Fibroblast of lung (primary cell): ENCODE data around the gene DCLK2.

ENCODE experiments used
- CTCF ChIP-seq, 2 donors: IDR thresholded peaks in 1 of 2; conservative IDR thresholded peaks in 1 of 2; 1 replicate in 1 of 2; 2 replicates in 1 of 2; pipeline ENCODE4 v1.5.1; 2011 to 2012; ENCODE audit warnings: low read length in 2 of 2, control low read depth in 1 of 2, inconsistent platforms in 1 of 2, low read depth in 1 of 2, mild to moderate bottlenecking in 1 of 2
- EZH2 ChIP-seq: IDR thresholded peaks from 2 replicates; pipeline ENCODE4 v1.5.1; 2012; ENCODE audit warnings: low read length, control low read depth, mild to moderate bottlenecking; ENCODE audit errors: missing control alignments

GRCh38 chr4:150235808-150236271 lies 157.6 kb downstream of the DCLK2 start:
- no peak for TF ChIP-seq CTCF (conservative IDR thresholded peaks at IDR 0.05 in 1 of 2, IDR thresholded peaks at IDR 0.05 in 1 of 2; ENCODE audit: low read depth in 1 of 2, low read length in 2 of 2)
- no peak for TF ChIP-seq EZH2
